ENCODE results near the gene GLYR1. TPM values are rescaled to one million over a fixed set of nuclear protein-coding genes. Genes with fewer than 3 reads are reported as not detected.

GLYR1 gene
- total and polyA plus RNA-seq, 2 experiments from 2014 or later, result 59.9 to 105 TPM

DNA sequence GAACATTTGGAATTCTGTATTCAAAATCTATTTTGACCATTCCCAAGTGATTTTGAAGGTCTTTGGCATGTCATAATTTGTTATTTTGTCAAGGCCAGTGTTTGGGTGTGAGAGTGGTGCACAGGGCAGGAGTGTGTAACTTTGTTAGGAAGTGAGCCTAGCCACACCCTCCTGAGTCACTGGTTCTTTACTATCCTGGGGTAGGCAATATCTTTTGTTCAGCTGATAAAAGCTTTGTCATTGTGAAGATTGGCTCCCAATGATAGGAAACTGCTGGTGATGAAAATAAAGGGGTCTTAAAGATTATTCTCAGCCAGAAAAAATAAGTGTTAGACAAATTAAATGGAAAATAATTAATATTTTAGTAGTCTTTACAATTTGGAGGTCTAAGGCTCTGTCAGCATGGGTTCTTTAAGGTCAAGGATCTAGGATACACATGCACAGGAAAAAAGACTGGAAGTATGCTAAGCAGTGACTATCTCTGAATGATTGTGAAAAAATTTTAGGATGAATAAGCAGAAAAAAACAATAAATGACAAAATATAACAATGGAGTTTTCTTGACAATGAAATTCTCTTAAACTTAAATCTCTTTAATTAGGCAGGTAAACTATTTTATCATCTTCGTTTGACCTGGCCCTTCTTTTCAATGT lies 5.3 kb upstream of the GLYR1 start:
- H3K4me2 ChIP-seq, result no peak overlapping the region
- Mint-ChIP-seq H3K27ac (peak overlapping the region; percentile 83), H3K27me3 (ENCODE audit: insufficient read depth, low read depth, poor library complexity) (peaks cover 2% of the 10 kb centered on the region), H3K9me3 (no peaks in the 10 kb centered on the region), H3K4me1 (peaks cover 22% of the 10 kb centered on the region; the same call in 2 of the 3 replicates), H3K36me3 (ENCODE audit: low read depth) (peaks cover 37% of the 10 kb centered on the region), H3K4me3 (no peak overlapping the region)
- no peaks in the 10 kb centered on the region for H3K27me3 ChIP-seq (ENCODE audit: insufficient read depth)
- no peak for DNase-seq (ENCODE audit: low spot score)
- peaks cover 4% of the 10 kb centered on the region for H3F3A ChIP-seq (replicated peaks; ENCODE audit: low read depth)
- no peak overlapping the region for H2AFZ ChIP-seq
- peaks cover 4% of the 10 kb centered on the region; the same call in 1 of the 2 replicates for H3K4me1 ChIP-seq (ENCODE audit: insufficient read depth)
- peaks cover 30% of the 10 kb centered on the region for H4K20me1 ChIP-seq (replicated peaks; ENCODE audit: insufficient read depth)
- no peaks in the 10 kb centered on the region for H3K9me2 ChIP-seq (ENCODE audit: insufficient read depth)
- no peak for ATAC-seq
- H3K4me3 ChIP-seq, result no peak overlapping the region
- H3K36me3 ChIP-seq (ENCODE audit: insufficient read depth), result peaks cover 19% of the 10 kb centered on the region
- peak overlapping the region; percentile 59; the same call in 1 of the 2 replicates for H3K27ac ChIP-seq (ENCODE audit: low read depth)
- TF ChIP-seq POLR2AphosphoS5 (IDR thresholded peaks at IDR 0.05; ENCODE audit: low read depth) (no peak), JUNB (IDR thresholded peaks at IDR 0.05; ENCODE audit: unreplicated experiment) (no peak), CREB1 (CRISPR knock-in tag; IDR thresholded peaks at IDR 0.05; ENCODE audit: low read depth) (no peak), EZH2phosphoT487 (IDR thresholded peaks at IDR 0.05; ENCODE audit: unreplicated experiment) (no peak), ZNF462 (CRISPR knock-in tag; IDR thresholded peaks at IDR 0.05) (no peak), REST (IDR thresholded peaks at IDR 0.05; ENCODE audit: unreplicated experiment) (no peak), ZNF114 (CRISPR knock-in tag; IDR thresholded peaks at IDR 0.05) (no peak), NANOG (IDR thresholded peaks at IDR 0.05; ENCODE audit: borderline replicate concordance) (no peak), CTCF (conservative IDR thresholded peaks at IDR 0.05; ENCODE audit: low read depth in 2 of 2) (no peak), EZH2 (IDR thresholded peaks at IDR 0.05; ENCODE audit: low read depth, unreplicated experiment) (no peak), STAT1 (IDR thresholded peaks at IDR 0.05; ENCODE audit: unreplicated experiment) (no peak), ZNF331 (CRISPR knock-in tag; IDR thresholded peaks at IDR 0.05; ENCODE audit: low read depth) (no peak)
- TF ChIP-seq, protein P1, sequence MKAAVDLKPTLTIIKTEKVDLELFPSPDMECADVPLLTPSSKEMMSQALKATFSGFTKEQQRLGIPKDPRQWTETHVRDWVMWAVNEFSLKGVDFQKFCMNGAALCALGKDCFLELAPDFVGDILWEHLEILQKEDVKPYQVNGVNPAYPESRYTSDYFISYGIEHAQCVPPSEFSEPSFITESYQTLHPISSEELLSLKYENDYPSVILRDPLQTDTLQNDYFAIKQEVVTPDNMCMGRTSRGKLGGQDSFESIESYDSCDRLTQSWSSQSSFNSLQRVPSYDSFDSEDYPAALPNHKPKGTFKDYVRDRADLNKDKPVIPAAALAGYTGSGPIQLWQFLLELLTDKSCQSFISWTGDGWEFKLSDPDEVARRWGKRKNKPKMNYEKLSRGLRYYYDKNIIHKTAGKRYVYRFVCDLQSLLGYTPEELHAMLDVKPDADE (IDR thresholded peaks at IDR 0.05), result no peak
- peaks cover 64% of the 10 kb centered on the region for H3K79me2 ChIP-seq (replicated peaks; ENCODE audit: insufficient read depth)

Measured in GM23338 (cell line).